ENCODE measurements around the gene VSIG1. TPM values are rescaled to one million over a fixed set of nuclear protein-coding genes. Genes with fewer than 3 reads are reported as not detected.

VSIG1 gene
- total and polyA plus RNA-seq, 7 experiments from 2014 or later, result 7.8 to 50.2 (median 20.3) TPM

- Histone ChIP-seq H3K27ac (ENCODE audit: low read depth, low read length) (no peak overlapping the region), H3K4me3 (ENCODE audit: low read length) (no peak overlapping the region), H3K9me3 (ENCODE audit: control insufficient read depth in 2 of 3, low read length in 3 of 3) (no peaks in the 10 kb centered on the region), H3K4me1 (ENCODE audit: control insufficient read depth in 2 of 2, insufficient read depth in 2 of 2, low read length in 2 of 2) (peaks cover 0 to 11% of the 10 kb centered on the region in 2 donors), H3K27me3 (ENCODE audit: control insufficient read depth in 2 of 2, insufficient read depth in 2 of 2, low read length in 2 of 2) (no peaks in the 10 kb centered on the region), H3K36me3 (ENCODE audit: control insufficient read depth in 2 of 3, insufficient read depth in 3 of 3, low read length in 3 of 3) (no peaks in the 10 kb centered on the region)
- H3K27ac Mint-ChIP-seq, result peak overlapping the region in 3 of 9 donors; percentile 63 to 76 (median 68)
- ChIA-PET CTCF (interaction anchor here (0.6 kb wide), 1 partner anchor 1127 kb away, joined by 4 read pairs; the partner anchor contains the start of gene RIPPLY1), POLR2A (no interaction called here)
- peaks cover 0 to 1% (median 0%) of the 10 kb centered on the region in 11 donors for H3K9me3 Mint-ChIP-seq
- peaks cover 0 to 1% (median 0%) of the 10 kb centered on the region in 5 donors for H3K27me3 Mint-ChIP-seq
- intact Hi-C loops (cut with micrococcal nuclease), result no loop called here
- peaks cover 6 to 85% (median 55%) of the 10 kb centered on the region in 7 donors for H3K4me1 Mint-ChIP-seq
- peak overlapping the region in 2 of 10 donors; percentile 9 to 42 for H3K4me3 Mint-ChIP-seq
- peaks cover 0 to 12% (median 0%) of the 10 kb centered on the region in 5 donors for H3K36me3 Mint-ChIP-seq
- ATAC-seq (no peak), DNase-seq (no peak)
Observed at GRCh38 chrX:108029928-108030711, 14.7 kb upstream of the VSIG1 start.

- Mint-ChIP-seq H3K27me3 (peaks cover 0 to 1% (median 0%) of the 10 kb centered on the region in 5 donors), H3K36me3 (peaks cover 0 to 12% (median 0%) of the 10 kb centered on the region in 5 donors), H3K27ac (no peak overlapping the region), H3K9me3 (no peaks in the 10 kb centered on the region), H3K4me1 (peaks cover 0 to 88% (median 58%) of the 10 kb centered on the region in 7 donors), H3K4me3 (no peak overlapping the region)
- POLR2A ChIA-PET, result no interaction called here
- DNase-seq, result no peak
- H3K27ac ChIP-seq (ENCODE audit: low read depth, low read length), result no peak overlapping the region
- H3K4me1 ChIP-seq (ENCODE audit: control insufficient read depth in 2 of 2, insufficient read depth in 2 of 2, low read length in 2 of 2), result no peaks in the 10 kb centered on the region
- no peaks in the 10 kb centered on the region for H3K9me3 ChIP-seq (ENCODE audit: control insufficient read depth in 2 of 3, low read length in 3 of 3)
- intact Hi-C loops (cut with micrococcal nuclease), result no loop called here
- no peak overlapping the region for H3K4me3 ChIP-seq (ENCODE audit: low read length)
- CTCF ChIA-PET, result no interaction called here
- ATAC-seq, result no peak
- H3K36me3 ChIP-seq (ENCODE audit: control insufficient read depth in 2 of 3, insufficient read depth in 3 of 3, low read length in 3 of 3), result no peaks in the 10 kb centered on the region
- no peaks in the 10 kb centered on the region for H3K27me3 ChIP-seq (ENCODE audit: control insufficient read depth in 2 of 2, insufficient read depth in 2 of 2, low read length in 2 of 2)
Observed at GRCh38 chrX:108032944-108033343, 11.9 kb upstream of the VSIG1 start.

GRCh38 chrX:108033890-108034289 lies 11.0 kb upstream of the VSIG1 start:
- CTCF ChIA-PET, result interaction anchor here (0.5 kb wide), 1 partner anchor 26 kb away, joined by 3 read pairs; no protein-coding TSS in a partner anchor
- intact Hi-C loops (cut with micrococcal nuclease), result no loop called here
- H3K9me3 ChIP-seq (ENCODE audit: control insufficient read depth in 2 of 3, low read length in 3 of 3), result no peaks in the 10 kb centered on the region
- no peaks in the 10 kb centered on the region for H3K4me1 ChIP-seq (ENCODE audit: control insufficient read depth in 2 of 2, insufficient read depth in 2 of 2, low read length in 2 of 2)
- Mint-ChIP-seq H3K27ac (peak overlapping the region in 1 of 9 donors; percentile 57), H3K27me3 (no peaks in the 10 kb centered on the region), H3K36me3 (peaks cover 0 to 9% (median 0%) of the 10 kb centered on the region in 5 donors), H3K9me3 (no peaks in the 10 kb centered on the region), H3K4me3 (no peak overlapping the region), H3K4me1 (peaks cover 0 to 87% (median 58%) of the 10 kb centered on the region in 7 donors)
- ATAC-seq (no peak), DNase-seq (no peak)
- no peak overlapping the region for H3K27ac ChIP-seq (ENCODE audit: low read depth, low read length)
- no peaks in the 10 kb centered on the region for H3K27me3 ChIP-seq (ENCODE audit: control insufficient read depth in 2 of 2, insufficient read depth in 2 of 2, low read length in 2 of 2)
- no peak overlapping the region for H3K4me3 ChIP-seq (ENCODE audit: low read length)
- no peaks in the 10 kb centered on the region for H3K36me3 ChIP-seq (ENCODE audit: control insufficient read depth in 2 of 3, insufficient read depth in 3 of 3, low read length in 3 of 3)
- POLR2A ChIA-PET, result no interaction called here

GRCh38 chrX:108034725-108035124 lies 10.1 kb upstream of the VSIG1 start:
- Histone ChIP-seq H3K27ac (ENCODE audit: low read depth, low read length) (no peak overlapping the region), H3K36me3 (ENCODE audit: control insufficient read depth in 2 of 3, insufficient read depth in 3 of 3, low read length in 3 of 3) (no peaks in the 10 kb centered on the region), H3K4me3 (ENCODE audit: low read length) (no peak overlapping the region), H3K9me3 (ENCODE audit: control insufficient read depth in 2 of 3, low read length in 3 of 3) (no peaks in the 10 kb centered on the region), H3K27me3 (ENCODE audit: control insufficient read depth in 2 of 2, insufficient read depth in 2 of 2, low read length in 2 of 2) (no peaks in the 10 kb centered on the region), H3K4me1 (ENCODE audit: control insufficient read depth in 2 of 2, insufficient read depth in 2 of 2, low read length in 2 of 2) (no peaks in the 10 kb centered on the region)
- Mint-ChIP-seq H3K9me3 (no peaks in the 10 kb centered on the region), H3K4me3 (no peak overlapping the region), H3K27ac (no peak overlapping the region), H3K36me3 (peaks cover 0 to 9% (median 0%) of the 10 kb centered on the region in 5 donors), H3K4me1 (peaks cover 0 to 86% (median 57%) of the 10 kb centered on the region in 7 donors), H3K27me3 (no peaks in the 10 kb centered on the region)
- intact Hi-C loops (cut with micrococcal nuclease), result no loop called here
- ATAC-seq (no peak), DNase-seq (no peak)
- CTCF ChIA-PET, result no interaction called here
- POLR2A ChIA-PET, result no interaction called here

GRCh38 chrX:108036298-108036973 lies 8.4 kb upstream of the VSIG1 start:
- intact Hi-C loops (cut with micrococcal nuclease), result no loop called here
- peaks cover 0 to 9% (median 0%) of the 10 kb centered on the region in 5 donors for H3K36me3 Mint-ChIP-seq
- Histone ChIP-seq H3K4me3 (ENCODE audit: low read length) (no peak overlapping the region), H3K4me1 (ENCODE audit: control insufficient read depth in 2 of 2, insufficient read depth in 2 of 2, low read length in 2 of 2) (no peaks in the 10 kb centered on the region), H3K9me3 (ENCODE audit: control insufficient read depth in 2 of 3, low read length in 3 of 3) (no peaks in the 10 kb centered on the region), H3K27me3 (ENCODE audit: control insufficient read depth in 2 of 2, insufficient read depth in 2 of 2, low read length in 2 of 2) (no peaks in the 10 kb centered on the region), H3K36me3 (ENCODE audit: control insufficient read depth in 2 of 3, insufficient read depth in 3 of 3, low read length in 3 of 3) (no peaks in the 10 kb centered on the region), H3K27ac (ENCODE audit: low read depth, low read length) (no peak overlapping the region)
- peak overlapping the region in 4 of 9 donors; percentile 5 to 17 (median 11) for H3K27ac Mint-ChIP-seq
- H3K4me1 Mint-ChIP-seq, result peaks cover 0 to 80% (median 56%) of the 10 kb centered on the region in 7 donors
- CTCF ChIA-PET, result no interaction called here
- POLR2A ChIA-PET, result no interaction called here
- no peak overlapping the region for H3K4me3 Mint-ChIP-seq
- ATAC-seq (peak; percentile 60), DNase-seq (no peak)
- H3K9me3 Mint-ChIP-seq, result no peaks in the 10 kb centered on the region
- H3K27me3 Mint-ChIP-seq, result no peaks in the 10 kb centered on the region

- no peaks in the 10 kb centered on the region for H3K4me1 ChIP-seq (ENCODE audit: control insufficient read depth in 2 of 2, insufficient read depth in 2 of 2, low read length in 2 of 2)
- no peaks in the 10 kb centered on the region for H3K9me3 ChIP-seq (ENCODE audit: control insufficient read depth in 2 of 3, low read length in 3 of 3)
- H3K4me3 ChIP-seq (ENCODE audit: low read length), result no peak overlapping the region
- no peaks in the 10 kb centered on the region for H3K36me3 ChIP-seq (ENCODE audit: control insufficient read depth in 2 of 3, insufficient read depth in 3 of 3, low read length in 3 of 3)
- intact Hi-C loops (cut with micrococcal nuclease), result no loop called here
- no peak for ATAC-seq
- H3K27ac ChIP-seq (ENCODE audit: low read depth, low read length), result no peak overlapping the region
- ChIA-PET POLR2A (no interaction called here), CTCF (no interaction called here)
- no peaks in the 10 kb centered on the region for H3K9me3 Mint-ChIP-seq
- peaks cover 0 to 3% (median 0%) of the 10 kb centered on the region in 5 donors for H3K36me3 Mint-ChIP-seq
- H3K27me3 ChIP-seq (ENCODE audit: control insufficient read depth in 2 of 2, insufficient read depth in 2 of 2, low read length in 2 of 2), result no peaks in the 10 kb centered on the region
- H3K4me1 Mint-ChIP-seq, result peaks cover 0 to 39% (median 4%) of the 10 kb centered on the region in 7 donors
- no peak for DNase-seq
- H3K27ac Mint-ChIP-seq, result no peak overlapping the region
- no peak overlapping the region for H3K4me3 Mint-ChIP-seq
- H3K27me3 Mint-ChIP-seq, result peaks cover 0 to 5% (median 0%) of the 10 kb centered on the region in 5 donors
Observed at GRCh38 chrX:108049649-108050048, 4.8 kb downstream of the VSIG1 start.
